GM18499 (cell line): ENCODE measurements around the gene TTC17.
"Not testable (repeated sequence)": the region's sequence is repeated elsewhere in the genome, so short reads cannot be mapped to it uniquely, and the experiment has no call there.

Experiments
- ATAC-seq: cut with Tn5 transposase; IDR thresholded peaks from one replicate; pipeline ENCODE4 v1.9.1; 2021; ENCODE audit warnings: moderate number of reproducible peaks; ENCODE audit not compliant: insufficient read depth, unreplicated experiment

The TTC17 gene

GRCh38 chr11:43358801-43359421 lies at the start of gene TTC17:
TTC17 (plus strand) TSS chr11:43358920; CDS start chr11:43358955, 35 bp downstream.
- ATAC-seq: peak; percentile 81

GRCh38 chr11:43311791-43312607 lies 46.7 kb upstream of the TTC17 start, which contains the start of gene API5:
API5 (plus strand) TSS chr11:43311996; CDS start chr11:43312128, 132 bp downstream.
- peak; percentile 92 for ATAC-seq

DNA sequence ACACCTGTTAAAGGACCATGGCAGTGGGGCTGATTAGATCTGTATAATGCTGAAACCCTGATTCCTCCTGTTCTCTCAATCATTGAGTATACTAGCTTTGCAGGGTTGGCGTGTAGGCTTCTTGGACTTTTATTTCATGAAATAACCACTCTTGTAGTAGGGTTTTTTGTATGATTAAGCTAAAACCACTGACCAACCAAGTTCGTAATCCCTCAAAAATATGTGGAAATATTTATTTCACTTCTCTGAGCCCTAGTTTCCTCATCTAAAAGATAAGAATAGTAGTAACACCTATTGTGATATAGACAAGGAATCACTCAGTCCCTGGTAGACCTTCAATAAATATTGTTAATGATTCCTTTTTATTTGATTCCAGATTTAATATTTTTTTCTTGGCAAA lies 42.8 kb upstream of the TTC17 start:
- ATAC-seq: no peak

- no peak for ATAC-seq
Measured at GRCh38 chr11:43316451-43316850, 42.3 kb upstream of the TTC17 start.

- no peak for ATAC-seq
Measured at GRCh38 chr11:43327987-43328386, 30.7 kb upstream of the TTC17 start.

DNA sequence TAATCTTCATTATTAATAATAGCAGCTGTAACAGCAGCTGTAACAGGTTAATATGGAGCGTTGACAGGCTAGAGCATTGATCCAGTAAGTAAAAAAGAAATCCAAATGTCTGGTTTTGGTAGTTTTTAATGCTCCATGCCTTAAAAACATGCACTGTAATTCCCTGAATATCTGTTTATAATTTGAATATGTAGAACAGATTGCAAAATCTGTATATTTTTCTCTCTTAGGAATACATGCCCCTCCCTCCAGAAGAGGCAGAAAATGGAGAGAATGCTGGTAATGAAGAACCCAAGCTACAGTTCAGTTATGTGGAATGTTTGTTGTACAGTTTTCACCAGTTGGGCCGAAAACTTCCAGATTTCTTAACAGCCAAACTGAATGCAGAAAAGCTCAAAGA lies 30.2 kb upstream of the TTC17 start:
- no peak for ATAC-seq

DNA sequence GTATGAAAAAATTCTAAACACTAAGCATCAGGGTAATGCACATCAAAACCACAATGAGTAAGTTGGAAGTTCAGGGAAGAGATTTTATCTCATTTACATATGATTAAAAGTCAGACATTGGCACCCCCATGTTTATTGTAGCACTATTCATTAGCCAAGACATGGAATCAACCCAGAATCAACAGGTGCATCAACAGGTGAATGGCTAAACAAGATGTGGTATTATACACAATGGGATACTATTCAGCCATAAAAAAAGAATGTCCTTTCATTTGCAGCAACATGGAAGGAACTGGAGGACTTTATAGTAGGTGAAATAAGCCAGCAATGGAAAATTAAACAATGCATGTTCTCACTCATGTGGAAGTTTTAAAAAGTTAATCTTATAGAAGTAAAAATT lies 17.6 kb upstream of the TTC17 start:
- ATAC-seq: no peak

GRCh38 chr11:43351426-43351825 lies 7.3 kb upstream of the TTC17 start:
- ATAC-seq: not testable (repeated sequence)

- no peak for ATAC-seq
Measured at GRCh38 chr11:43354311-43354710, 4.4 kb upstream of the TTC17 start.

GRCh38 chr11:43356336-43356735 lies 2.4 kb upstream of the TTC17 start:
- no peak for ATAC-seq

DNA sequence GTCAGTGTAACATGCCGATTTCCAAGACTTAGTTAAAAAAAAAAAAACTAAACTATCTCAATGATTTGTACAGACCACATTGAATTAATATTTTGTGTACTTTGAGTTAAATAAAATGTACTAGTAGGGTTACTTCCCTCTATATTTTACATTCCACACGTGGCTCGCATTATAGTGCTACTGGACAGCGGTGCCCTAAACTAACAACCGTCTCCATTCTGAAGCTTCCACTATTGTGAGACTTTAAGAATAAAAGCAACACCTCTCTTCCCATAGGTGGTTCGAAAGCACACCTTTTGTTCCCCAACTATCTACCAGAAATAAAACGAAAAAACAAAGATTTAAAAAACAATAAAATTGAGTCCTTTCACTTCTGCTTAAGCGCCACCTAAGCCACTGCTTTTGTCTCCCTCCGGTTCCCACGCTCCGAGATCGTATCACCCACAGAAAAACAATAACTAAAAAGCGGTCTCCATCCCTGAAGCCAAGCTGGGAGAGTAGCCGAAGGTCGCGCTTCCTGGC lies 380 bp upstream of the TTC17 start:
- ATAC-seq: no peak

GRCh38 chr11:43359422-43359818 lies 700 bp downstream of the TTC17 start:
- ATAC-seq: peak; percentile 36

GRCh38 chr11:43360361-43361032 lies 1.8 kb downstream of the TTC17 start:
- no peak for ATAC-seq

DNA sequence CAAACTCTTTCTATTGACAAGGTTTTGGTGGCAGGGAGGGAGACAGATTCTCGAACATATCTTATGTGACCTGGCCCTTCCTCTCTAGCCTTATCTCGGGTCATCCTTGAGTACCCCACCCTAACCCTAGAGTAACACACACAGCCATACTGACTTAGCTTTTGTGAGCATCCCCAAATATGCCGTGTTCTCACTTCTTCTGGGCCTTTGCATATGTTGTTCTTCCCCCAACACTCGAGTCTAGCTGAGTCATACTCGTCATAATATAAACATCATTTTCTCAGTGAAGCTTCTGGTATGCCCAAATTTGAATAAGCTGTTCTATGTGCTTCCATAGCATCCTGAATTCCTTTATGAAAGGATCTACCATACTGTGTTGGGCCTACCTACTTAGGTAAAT lies 8.0 kb downstream of the TTC17 start:
- ATAC-seq: no peak

DNA sequence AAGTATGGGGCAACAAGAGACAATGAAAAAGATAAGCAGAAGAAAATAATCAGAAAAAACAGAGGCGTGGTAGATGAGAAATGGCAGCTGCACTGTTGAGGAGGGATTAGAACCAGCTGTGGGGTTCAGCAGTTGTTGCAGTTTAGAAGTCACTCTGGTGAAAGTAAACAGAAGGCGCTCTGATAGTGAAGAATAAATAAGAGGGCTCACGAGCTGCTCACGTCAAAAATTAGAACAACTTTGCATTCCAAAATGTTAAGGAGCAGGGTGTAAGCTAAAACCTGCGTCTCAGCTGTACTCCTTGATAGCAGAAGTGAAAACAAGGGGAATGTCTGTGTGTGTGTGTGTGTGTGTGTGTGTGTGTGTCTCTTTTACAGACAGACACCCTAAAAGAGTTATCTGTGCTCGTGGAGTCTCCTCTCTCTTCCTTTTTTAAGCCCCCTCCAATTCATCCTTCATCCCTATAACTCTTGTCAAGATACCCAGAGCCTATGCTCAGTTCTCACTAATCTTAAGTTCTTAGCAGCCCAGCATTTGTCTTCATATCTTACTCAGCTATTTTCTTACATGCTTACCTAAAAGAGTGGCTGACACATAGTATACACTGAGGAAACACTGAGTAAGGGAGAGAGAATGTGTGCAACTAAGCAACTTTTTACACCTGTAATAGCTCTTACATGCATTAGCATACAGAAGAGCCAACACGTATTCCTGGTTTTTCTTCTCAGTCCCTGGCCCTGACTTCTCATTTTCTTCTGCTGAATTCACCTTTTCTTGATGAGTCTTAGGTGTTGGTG lies 8.9 kb downstream of the TTC17 start:
- ATAC-seq: no peak

- no peak for ATAC-seq
Measured at GRCh38 chr11:43376065-43376464, 17.3 kb downstream of the TTC17 start.

GRCh38 chr11:43376594-43376993 lies 17.9 kb downstream of the TTC17 start:
- no peak for ATAC-seq

DNA sequence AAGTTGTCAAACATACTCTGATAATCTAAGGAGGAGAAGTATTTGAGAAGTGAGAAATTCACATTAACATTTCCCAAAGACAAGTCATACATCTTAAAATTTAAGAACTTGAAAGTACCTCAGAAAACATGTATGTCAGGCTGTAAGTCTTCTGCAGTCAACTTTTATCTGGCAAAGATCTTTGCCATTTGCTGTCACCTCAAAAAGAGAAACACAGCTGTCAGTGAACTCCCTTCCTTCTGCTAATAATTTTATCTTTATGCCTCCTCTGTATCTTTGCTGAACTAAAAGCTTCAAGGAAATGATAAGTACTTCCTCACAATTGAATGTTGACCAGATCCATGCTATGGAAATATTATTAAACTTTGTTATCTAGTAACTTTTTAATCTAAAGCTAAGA lies 18.7 kb downstream of the TTC17 start:
- ATAC-seq: no peak

GRCh38 chr11:43378897-43379296 lies 20.2 kb downstream of the TTC17 start:
- ATAC-seq: no peak

GRCh38 chr11:43381802-43382201 lies 23.1 kb downstream of the TTC17 start:
- no peak for ATAC-seq
